ENCODE results near the gene FAM81B.

- TF ChIP-seq POLR2A (IDR thresholded peaks at IDR 0.05; ENCODE audit: low read depth, low read length): no peak
- TF ChIP-seq TAF1 (IDR thresholded peaks at IDR 0.05; ENCODE audit: borderline replicate concordance, low read depth, low read length): no peak
These were observed 10.5 kb downstream of the FAM81B start for GRCh38 chr5:95401626-95402025.
